ENCODE results near the gene NEMP2. TPM values are rescaled to one million over a fixed set of nuclear protein-coding genes. Genes with fewer than 3 reads are reported as not detected.

The NEMP2 gene
- total and polyA plus RNA-seq, 2 of the 8 experiments (the other 6 are each of a cell fraction or from before 2014, with no cell fraction given) = 3.1 to 5.3 TPM

DNA sequence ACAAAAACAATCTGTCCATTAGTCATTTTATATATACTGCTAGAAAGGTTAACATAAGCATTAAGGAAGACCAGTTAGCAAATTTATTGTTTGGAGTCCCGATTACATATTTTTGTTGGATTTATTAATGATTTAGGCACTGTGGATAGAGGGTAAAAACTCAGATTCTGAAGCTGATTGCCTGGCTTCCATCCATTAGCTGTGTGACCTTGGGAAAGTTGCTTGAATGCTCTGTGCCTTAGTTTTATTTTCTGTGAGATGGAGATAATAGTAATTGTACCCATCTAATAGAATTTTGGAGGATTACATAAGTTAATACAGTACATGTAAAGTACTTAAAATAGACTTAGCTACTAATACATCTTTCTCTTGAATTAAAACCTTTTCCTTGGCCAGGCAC is 36.3 kb upstream of the NEMP2 start:
- no peaks in the 10 kb centered on the region for H3K27me3 ChIP-seq (replicated peaks in 1 of 4; ENCODE audit: control insufficient read depth in 3 of 4, extremely low read depth in 1 of 4, insufficient read depth in 3 of 4, low read length in 3 of 4)
- no peak overlapping the region for H2BK12ac ChIP-seq (ENCODE audit: low read depth, low read length)
- no peak overlapping the region for H3K4ac ChIP-seq (replicated peaks; ENCODE audit: insufficient read length, low read depth, low read length)
- no peaks in the 10 kb centered on the region for H3K4me1 ChIP-seq (replicated peaks in 1 of 4; ENCODE audit: control insufficient read depth in 3 of 4, insufficient read depth in 4 of 4, low read length in 3 of 4)
- H4K91ac ChIP-seq (replicated peaks; ENCODE audit: insufficient read length, low read length) = no peak overlapping the region
- H3K79me1 ChIP-seq (ENCODE audit: low read depth, low read length) = no peaks in the 10 kb centered on the region
- H2BK20ac ChIP-seq (ENCODE audit: low read length) = no peak overlapping the region
- H3K36me3 ChIP-seq (ENCODE audit: control insufficient read depth in 2 of 4, insufficient read depth in 4 of 4, low read length in 3 of 4) = no peaks in the 10 kb centered on the region
- H3K4me2 ChIP-seq (ENCODE audit: insufficient read depth in 1 of 2, low read depth in 2 of 2, low read length in 2 of 2) = no peak overlapping the region
- no peaks in the 10 kb centered on the region for H4K20me1 ChIP-seq (replicated peaks in 1 of 2; ENCODE audit: control insufficient read depth in 1 of 2, insufficient read depth in 2 of 2, low read length in 2 of 2)
- no peak overlapping the region for H2BK5ac ChIP-seq (ENCODE audit: low read depth, low read length)
- H4K8ac ChIP-seq (ENCODE audit: extremely low read depth, insufficient read depth, low read length) = no peak overlapping the region
- no peak overlapping the region for H2AFZ ChIP-seq (ENCODE audit: low read length)
- H3K18ac ChIP-seq (ENCODE audit: extremely low read depth, low read length) = no peak overlapping the region; the same call in 1 of the 2 replicates
- H4K5ac ChIP-seq (ENCODE audit: insufficient read length, low read depth, low read length) = no peak overlapping the region
- no peak for TF ChIP-seq TCF12 (IDR thresholded peaks at IDR 0.05; ENCODE audit: low read depth, low read length)
- TF ChIP-seq KDM1A (IDR thresholded peaks at IDR 0.05; ENCODE audit: borderline replicate concordance, low read length) = 0 out of 2 replicates have a peak, but pooled peaks have one; percentile 36
- WGBS, 2 experiments (ENCODE audit: extremely low coverage in 1 of 2, insufficient coverage in 1 of 2, insufficient read length in 1 of 2, insufficient replicate concordance in 2 of 2, low coverage in 1 of 2, low lambda C conversion rate in 2 of 2, missing lambda C conversion rate in 1 of 2) = 88% methylated on average over 1 of the region's 1 CpG; no CpG with 5 or more reads in 1 of the 2 experiments
- POLR2A ChIA-PET (ENCODE audit: partially characterized antibody) = no interaction called here
- DNase-seq (ENCODE audit: low read depth in 1 of 2, low spot score in 2 of 2) (no peak), FAIRE-seq (no peak)
- H3K56ac ChIP-seq (replicated peaks; ENCODE audit: insufficient read length, low read depth, low read length) = no peak overlapping the region
- CTCF ChIA-PET (ENCODE audit: partially characterized antibody) = interaction anchor here (2.6 kb wide), 1 partner anchor 109 kb away, joined by 9 read pairs; no protein-coding TSS in a partner anchor
- H3K4me3 ChIP-seq (ENCODE audit: extremely low read depth in 1 of 4, insufficient read depth in 2 of 4, low read depth in 3 of 4, low read length in 4 of 4) = no peak overlapping the region
- H3K9me3 ChIP-seq (ENCODE audit: insufficient read depth in 2 of 2, low read depth in 1 of 2, low read length in 1 of 2) = no peaks in the 10 kb centered on the region; a peak in 1 of 4 replicates
- no peak overlapping the region for H3K27ac ChIP-seq (ENCODE audit: low read depth, low read length)
- no peak overlapping the region for H3K23ac ChIP-seq (ENCODE audit: insufficient read length)
- H3K23me2 ChIP-seq (ENCODE audit: low read depth, low read length) = no peaks in the 10 kb centered on the region
- no peak overlapping the region for H2AK5ac ChIP-seq (ENCODE audit: low read depth, low read length)
- H3K9ac ChIP-seq (replicated peaks in 1 of 4; ENCODE audit: extremely low read depth in 1 of 4, low read depth in 3 of 4, low read length in 3 of 4) = no peak overlapping the region
- no peak overlapping the region for H2BK120ac ChIP-seq (replicated peaks; ENCODE audit: low read depth, low read length)
- H3K14ac ChIP-seq (ENCODE audit: insufficient read length) = no peak overlapping the region
- H2BK15ac ChIP-seq (ENCODE audit: low read length) = no peak overlapping the region
- H3K79me2 ChIP-seq (ENCODE audit: control insufficient read depth in 1 of 2, insufficient read depth in 2 of 2, low read length in 2 of 2) = no peaks in the 10 kb centered on the region

Data from H1 (cell line).